Heart left ventricle (tissue), 16 donors: ENCODE measurements around the gene ZNF804B. TPM values are rescaled to one million over a fixed set of nuclear protein-coding genes. Genes with fewer than 3 reads are reported as not detected.
A peak's percentile ranks its signal among the peaks of the same experiment; 100 is the strongest.

ENCODE experiments used
- ATAC-seq, 4 donors: fragments of 200-7000 bp; cut with Tn5 transposase; one replicate each; pipeline ENCODE4 v1.9.1; 2020 to 2022; ENCODE audit warnings: moderate library complexity in 4 of 4, mild to moderate bottlenecking in 3 of 4, moderate number of reproducible peaks in 1 of 4
- DNase-seq, 5 donors: peaks; one replicate each; pipeline ENCODE4 v3.0.0-alpha.2; 2020
- H3K27ac ChIP-seq, 12 donors: fragments of 200-600 bp; sonication (generic) in 4 of 12; one replicate each; pipeline versions ENCODE4 v1.5.0 to v1.8.0; 2016 to 2022; ENCODE audit warnings: mild to moderate bottlenecking in 2 of 12
- H3K27me3 ChIP-seq, 9 donors: fragments of 200-600 bp; sonication (generic) in 2 of 9; one replicate each; pipeline versions ENCODE4 v1.5.1 to v1.8.0; 2016 to 2022; ENCODE audit warnings: mild to moderate bottlenecking in 3 of 9
- H3K36me3 ChIP-seq, 9 donors: fragments of 200-600 bp; sonication (generic) in 2 of 9; one replicate each; pipeline versions ENCODE4 v1.5.0 to v1.8.0; 2018 to 2022; ENCODE audit warnings: mild to moderate bottlenecking in 2 of 9
- H3K4me1 ChIP-seq, 12 donors: fragments of 200-600 bp; sonication (generic) in 4 of 12; one replicate each; pipeline versions ENCODE4 v1.5.0 to v1.8.0; 2016 to 2022; ENCODE audit warnings: mild to moderate bottlenecking in 3 of 12
- H3K4me3 ChIP-seq, 12 donors: fragments of 200-600 bp; sonication (generic) in 4 of 12; one replicate each; pipeline versions ENCODE4 v1.5.0 to v1.8.0; 2017 to 2022; ENCODE audit warnings: mild to moderate bottlenecking in 9 of 12, moderate library complexity in 4 of 12
- H3K9me3 ChIP-seq, 12 donors: fragments of 200-600 bp; sonication (generic) in 4 of 12; one replicate each; pipeline versions ENCODE4 v1.5.0 to v1.8.0; 2016 to 2022; ENCODE audit warnings: mild to moderate bottlenecking in 1 of 12
- CTCF ChIP-seq, 12 donors: fragments of 200-600 bp; sonication (generic) in 4 of 12; IDR thresholded peaks; one replicate each; pipeline versions ENCODE4 v1.5.0 to v1.8.0; 2018 to 2022; ENCODE audit warnings: antibody characterized with exemption in 12 of 12, mild to moderate bottlenecking in 5 of 12
- POLR2A ChIP-seq, 2 donors: fragments of 450-650 bp; IDR thresholded peaks; one replicate each; pipeline ENCODE4 v1.6.1; 2017; ENCODE audit warnings: antibody characterized with exemption in 2 of 2, mild to moderate bottlenecking in 2 of 2, moderate library complexity in 2 of 2
- whole genome bisulfite sequencing, 4 donors: extraction: QIAGEN DNeasy Blood & Tissue Kit in 2 of 4; methylation state at CpG; one replicate each; pipeline versions ENCODE4 v1.1.5 to v1.1.7; 2013 to 2018; 5-methylcytosine and 5-hydroxymethylcytosine counted together
- intact Hi-C, 10 donors: fragments of 100-400 bp; cut with DNase I; formaldehyde crosslinking; loops; one replicate each; pipeline versions ENCODE4 v1.11.1 to v1.14.2; 2022
- polyA plus RNA-seq, 2 donors: library from polyadenylated mRNA; stranded (reverse); fragments of 200-250 nt; gene quantifications; one replicate each; pipeline ENCODE4 v1.2.3, GENCODE V29; 2013
- total RNA-seq, 9 donors: library from RNA; depleted of rRNA in 2 of 9; stranded (reverse); fragments of >200 nt in 2 of 9; fragmentation: NEBNext Ultra II Directional in 3 of 9; extraction: Animal tissue kit (Norgen Biotek cat#: 25700) in 3 of 9; gene quantifications; one replicate each; pipeline versions ENCODE4 v1.1.0 to v1.2.4, GENCODE V29; 2016 to 2023
- donor health status: ischemic (EF 13 %, LVEDD 7.1; RV severe dilation, severe dysfunction).
- donor health status: healthy with polysubstance abuse.
- donor health status: DM: no; HTN: yes; CAD: no.
- donor health status: DM: no; HTN: no; CAD: no.
- donor health status: ischemic (EF 25% LVEDD 6.9; RV normal size, moderate dysfunction).
- donor health status: ischemic (EF 25% LVEDD 5.7; RV mildly dilated, moderate dysfunction).
- donor health status: healthy.
- donor health status: DM: yes; HTN: yes; CAD: no.
- donor health status: ischemic (EF 35%, LVEDD 5.7; RV mildly dilated, moderate dysfunction).
- donor health status: nonischemic (EF 11% LVEDD 7.7; RV severe dilation, severe dysfunction).
- donor health status: DM: yes; HTN: yes; CAD: no.
- donor health status: PGD.
- donor health status: ischemic (EF 29% LVEDD 5.4; RV normal size, mild dysfunction).
- donor health status: nonischemic (EF 23%, LVEDD 6.1; RV moderate dilation, normal function).

ZNF804B gene
- total and polyA plus RNA-seq, 11 donors = not detected

- Histone ChIP-seq H3K4me3 (no peak overlapping the region), H3K27ac (no peak overlapping the region), H3K9me3 (no peaks in the 10 kb centered on the region), H3K36me3 (no peaks in the 10 kb centered on the region), H3K4me1 (no peaks in the 10 kb centered on the region), H3K27me3 (no peaks in the 10 kb centered on the region)
- intact Hi-C loops = loop anchor here in 3 of 10 donors (5.0 to 10.0 kb wide), 2 partner anchors 835 to 837 kb away; no protein-coding TSS in a partner anchor
- WGBS, 4 donors = 69 to 73% (median 71%) methylated on average over 2 of the region's 2 CpGs
- no peak for ATAC-seq
- DNase-seq = no peak
- no peak for TF ChIP-seq CTCF (IDR thresholded peaks at IDR 0.05)
- TF ChIP-seq POLR2A (IDR thresholded peaks at IDR 0.05) = no peak
These were observed 28.3 kb downstream of the ZNF804B start for GRCh38 chr7:88787777-88788176.

- Histone ChIP-seq H3K27me3 (no peaks in the 10 kb centered on the region), H3K36me3 (no peaks in the 10 kb centered on the region), H3K4me1 (no peaks in the 10 kb centered on the region), H3K9me3 (no peaks in the 10 kb centered on the region), H3K4me3 (no peak overlapping the region), H3K27ac (no peak overlapping the region)
- DNase-seq = no peak
- no peak for TF ChIP-seq POLR2A (IDR thresholded peaks at IDR 0.05)
- TF ChIP-seq CTCF (IDR thresholded peaks at IDR 0.05) = peak in 11 of 12 donors; percentile 27 to 60 (median 44)
- intact Hi-C loops = loop anchor here in 4 of 10 donors (5.0 to 10.0 kb wide), 3 partner anchors 833 to 1645 kb away; no protein-coding TSS in a partner anchor
- no peak for ATAC-seq
- WGBS, 4 donors = 68 to 77% (median 75%) methylated on average over 2 of the region's 2 CpGs
These were observed 30.1 kb downstream of the ZNF804B start for GRCh38 chr7:88789480-88790064.

- Histone ChIP-seq H3K4me1 (no peaks in the 10 kb centered on the region), H3K27ac (no peak overlapping the region), H3K9me3 (no peaks in the 10 kb centered on the region), H3K36me3 (no peaks in the 10 kb centered on the region), H3K4me3 (no peak overlapping the region), H3K27me3 (no peaks in the 10 kb centered on the region)
- intact Hi-C loops = loop anchor here in 1 of 10 donors (10.0 kb wide), 1 partner anchor 1643 kb away; no protein-coding TSS in a partner anchor
- 68 to 89% (median 77%) methylated on average over 4 of the region's 4 CpGs for WGBS, 4 donors
- ATAC-seq (no peak), DNase-seq (no peak)
- no peak for TF ChIP-seq POLR2A (IDR thresholded peaks at IDR 0.05)
- no peak for TF ChIP-seq CTCF (IDR thresholded peaks at IDR 0.05)
These were observed 32.4 kb downstream of the ZNF804B start for GRCh38 chr7:88791891-88792290.

GRCh38 chr7:88792361-88792760, 32.9 kb downstream of the ZNF804B start:
- Histone ChIP-seq H3K27ac (no peak overlapping the region), H3K9me3 (no peaks in the 10 kb centered on the region), H3K4me3 (no peak overlapping the region), H3K27me3 (no peaks in the 10 kb centered on the region), H3K36me3 (no peaks in the 10 kb centered on the region), H3K4me1 (no peaks in the 10 kb centered on the region)
- TF ChIP-seq CTCF (IDR thresholded peaks at IDR 0.05) (no peak), POLR2A (IDR thresholded peaks at IDR 0.05) (no peak)
- DNase-seq = no peak
- 67 to 73% (median 70%) methylated on average over 3 of the region's 3 CpGs for WGBS, 4 donors
- ATAC-seq = no peak
- intact Hi-C loops = loop anchor here in 1 of 10 donors (10.0 kb wide), 1 partner anchor 1642 kb away; no protein-coding TSS in a partner anchor
